H9 (cell line): ENCODE data around the gene TARBP2. TPM values are rescaled to one million over a fixed set of nuclear protein-coding genes. Genes with fewer than 3 reads are reported as not detected.
A peak's percentile ranks its signal among the peaks of the same experiment; 100 is the strongest.

ENCODE experiments used
- DNase-seq: peaks from one replicate; pipeline ENCODE4 v3.0.0-alpha.2; 2017
- H2AFZ ChIP-seq: one replicate; pipeline ENCODE4 v1.6.1; 2013; ENCODE audit warnings: mild to moderate bottlenecking, low read length, control low read depth, moderate library complexity
- H2AK5ac ChIP-seq: 2 replicates; pipeline ENCODE4 v1.6.1; 2013; ENCODE audit warnings: low read length, control low read depth, mixed read lengths; ENCODE audit not compliant: insufficient read length
- H2BK120ac ChIP-seq: one replicate; pipeline ENCODE4 v1.6.1; 2013; ENCODE audit warnings: low read depth, mild to moderate bottlenecking, low read length, control low read depth, inconsistent platforms; ENCODE audit not compliant: poor library complexity, severe bottlenecking
- H2BK12ac ChIP-seq: 2 replicates; pipeline ENCODE4 v1.6.1; 2013; ENCODE audit warnings: low read length, control low read depth, mixed read lengths, low read depth; ENCODE audit not compliant: insufficient read length
- H2BK15ac ChIP-seq: 2 replicates; pipeline ENCODE4 v1.6.1; 2013; ENCODE audit warnings: low read depth, low read length, control low read depth
- H2BK20ac ChIP-seq: one replicate; pipeline ENCODE4 v1.6.1; 2013; ENCODE audit warnings: low read depth, mild to moderate bottlenecking, low read length, control low read depth, inconsistent platforms; ENCODE audit not compliant: poor library complexity, severe bottlenecking
- H2BK5ac ChIP-seq: 2 replicates; pipeline ENCODE4 v1.6.1; 2013; ENCODE audit warnings: low read length, control low read depth, mixed read lengths; ENCODE audit not compliant: insufficient read length
- H3K14ac ChIP-seq: 2 replicates; pipeline ENCODE4 v1.6.1; 2013; ENCODE audit warnings: low read length, control low read depth; ENCODE audit not compliant: insufficient read depth
- H3K18ac ChIP-seq: 2 replicates; pipeline ENCODE4 v1.6.1; 2013; ENCODE audit warnings: low read depth, mild to moderate bottlenecking, mixed read lengths, low read length, control low read depth; ENCODE audit not compliant: insufficient read length
- H3K23ac ChIP-seq: 2 replicates; pipeline ENCODE4 v1.6.1; 2013; ENCODE audit warnings: low read length, control low read depth, mixed read lengths, low read depth; ENCODE audit not compliant: insufficient read length
- H3K23me2 ChIP-seq: 2 replicates; pipeline ENCODE4 v1.6.1; 2013; ENCODE audit warnings: low read depth, mild to moderate bottlenecking, mixed read lengths, low read length, control low read depth; ENCODE audit not compliant: insufficient read length, poor library complexity, severe bottlenecking
- H3K27ac ChIP-seq: 2 replicates; pipeline ENCODE4 v1.5.1; 2013; ENCODE audit warnings: low read length, control low read depth, mixed read lengths, low read depth; ENCODE audit not compliant: insufficient read length
- H3K27me3 ChIP-seq: 2 replicates; pipeline ENCODE4 v1.6.1; 2013; ENCODE audit warnings: low read length, control low read depth, inconsistent platforms; ENCODE audit not compliant: insufficient read depth
- H3K4ac ChIP-seq: 2 replicates; pipeline ENCODE4 v1.6.1; 2013; ENCODE audit warnings: low read depth, mild to moderate bottlenecking, control low read depth, inconsistent platforms, low read length, moderate library complexity
- H3K4me1 ChIP-seq: 2 replicates; pipeline ENCODE4 v1.6.1; 2013; ENCODE audit warnings: low read length, control low read depth, inconsistent platforms; ENCODE audit not compliant: insufficient read depth
- H3K4me2 ChIP-seq: 2 replicates; pipeline ENCODE4 v1.6.1; 2013; ENCODE audit warnings: low read length, control low read depth, mixed read lengths; ENCODE audit not compliant: insufficient read length, insufficient read depth
- H3K56ac ChIP-seq: 2 replicates; pipeline ENCODE4 v1.6.1; 2013; ENCODE audit warnings: low read depth, mild to moderate bottlenecking, mixed read lengths, low read length, control low read depth; ENCODE audit not compliant: insufficient read length
- H3K79me1 ChIP-seq: 2 replicates; pipeline ENCODE4 v1.6.1; 2013; ENCODE audit warnings: low read depth, mild to moderate bottlenecking, moderate library complexity, low read length, control low read depth, inconsistent platforms; ENCODE audit not compliant: insufficient read depth, poor library complexity, severe bottlenecking
- H3K79me2 ChIP-seq: 2 replicates; pipeline ENCODE4 v1.6.1; 2013; ENCODE audit warnings: low read length, control low read depth, inconsistent platforms; ENCODE audit not compliant: insufficient read depth
- H3K9ac ChIP-seq: 2 replicates; pipeline ENCODE4 v1.6.1; 2013; ENCODE audit warnings: low read length, control low read depth, mixed read lengths; ENCODE audit not compliant: insufficient read length; ENCODE audit errors: extremely low read depth
- H3K9me3 ChIP-seq: one replicate; pipeline ENCODE4 v1.6.1; 2013; ENCODE audit warnings: low read depth, low read length, inconsistent platforms; ENCODE audit not compliant: control insufficient read depth
- H3T11ph ChIP-seq: one replicate; pipeline ENCODE4 v1.6.1; 2013; ENCODE audit warnings: mild to moderate bottlenecking, low read length, control low read depth, inconsistent platforms
- H4K20me1 ChIP-seq: one replicate; pipeline ENCODE4 v1.6.1; 2013; ENCODE audit not compliant: control insufficient read depth, insufficient read length, insufficient read depth
- H4K5ac ChIP-seq: 2 replicates; pipeline ENCODE4 v1.6.1; 2013; ENCODE audit warnings: low read depth, mild to moderate bottlenecking, mixed read lengths, low read length, control low read depth; ENCODE audit not compliant: insufficient read length
- H4K8ac ChIP-seq: replicated peaks from 2 replicates; pipeline ENCODE4 v1.6.1; 2013; ENCODE audit warnings: low read length, control low read depth, mixed read lengths, low read depth; ENCODE audit not compliant: insufficient read length
- H4K91ac ChIP-seq: 2 replicates; pipeline ENCODE4 v1.6.1; 2013; ENCODE audit warnings: low read depth, mild to moderate bottlenecking, moderate library complexity, mixed read lengths, low read length, control low read depth; ENCODE audit not compliant: insufficient read length
- H3K27ac Mint-ChIP-seq, 3 experiments: 2 replicates in 2 of 3; 3 replicates in 1 of 3; pipeline ENCODE4 v1.8.0; 2020 to 2021; ENCODE audit warnings: mixed read lengths in 3 of 3, mild to moderate bottlenecking in 1 of 3, moderate library complexity in 1 of 3
- H3K27me3 Mint-ChIP-seq: 2 replicates; pipeline ENCODE4 v1.8.0; 2021; ENCODE audit warnings: low read depth, mild to moderate bottlenecking, moderate library complexity, mixed read lengths
- H3K36me3 Mint-ChIP-seq, 3 experiments: 2 replicates in 2 of 3; 3 replicates in 1 of 3; pipeline ENCODE4 v1.8.0; 2020 to 2021; ENCODE audit warnings: low read depth in 3 of 3, mixed read lengths in 3 of 3; ENCODE audit not compliant: insufficient read depth in 1 of 3
- H3K4me1 Mint-ChIP-seq, 2 experiments: 2 replicates each; pipeline ENCODE4 v1.8.0; 2020; ENCODE audit warnings: mixed read lengths in 2 of 2
- H3K4me3 Mint-ChIP-seq, 2 experiments: 2 replicates in 1 of 2; 3 replicates in 1 of 2; pipeline ENCODE4 v1.8.0; 2020 to 2021; ENCODE audit warnings: mild to moderate bottlenecking in 2 of 2, mixed read lengths in 2 of 2, moderate library complexity in 1 of 2
- H3K9me3 Mint-ChIP-seq, 2 experiments: 2 replicates in 1 of 2; 3 replicates in 1 of 2; pipeline ENCODE4 v1.8.0; 2020; ENCODE audit warnings: mild to moderate bottlenecking in 2 of 2, mixed read lengths in 2 of 2, moderate library complexity in 1 of 2
- CTCF ChIP-seq: fragments of 200-600 bp; sonication (generic); conservative IDR thresholded peaks from 3 replicates; pipeline ENCODE4 v1.8.0; 2021; ENCODE audit warnings: antibody characterized with exemption, mild to moderate bottlenecking
- WGBS: extraction: QIAGEN DNeasy Blood & Tissue Kit; methylation state at CpG from one replicate; pipeline ENCODE4 v1.1.7; 2013; ENCODE audit warnings: missing lambda C conversion rate, low lambda C conversion rate, mixed read lengths; ENCODE audit not compliant: insufficient read length; ENCODE audit errors: extremely low coverage; 5-methylcytosine and 5-hydroxymethylcytosine counted together
- total RNA-seq: library from RNA; stranded (reverse); gene quantifications from 2 replicates; pipeline ENCODE4 v1.2.1, GENCODE V29; 2021

TARBP2 gene
- total RNA-seq, 1 experiment from 2014 or later, result 79.2 TPM

- H3K18ac ChIP-seq, result no peak overlapping the region
- no peak for DNase-seq
- H4K5ac ChIP-seq, result no peak overlapping the region
- H3K4me2 ChIP-seq, result no peak overlapping the region
- no CpG with 5 or more reads among the region's 13 CpGs for WGBS
- TF ChIP-seq CTCF, result no peak
- no peak overlapping the region for H2BK20ac ChIP-seq
- no peak overlapping the region for H2BK120ac ChIP-seq
- Mint-ChIP-seq H3K27me3 (no peaks in the 10 kb centered on the region), H3K27ac (peak overlapping the region in 1 of 3 experiments; percentile 54; a peak in 1 of 7 replicates), H3K4me1 (no peaks in the 10 kb centered on the region), H3K4me3 (no peak overlapping the region), H3K36me3 (peaks cover 9 to 38% (median 21%) of the 10 kb centered on the region in 3 experiments; a peak in 6 of 7 replicates), H3K9me3 (no peaks in the 10 kb centered on the region)
- H3K23ac ChIP-seq, result no peak overlapping the region
- no peaks in the 10 kb centered on the region for H3K79me2 ChIP-seq
- no peak overlapping the region for H3T11ph ChIP-seq
- H2AK5ac ChIP-seq, result no peak overlapping the region
- no peak overlapping the region for H3K4ac ChIP-seq
- H3K4me1 ChIP-seq, result no peaks in the 10 kb centered on the region
- no peaks in the 10 kb centered on the region for H4K20me1 ChIP-seq
- H3K9ac ChIP-seq, result no peak overlapping the region
- H3K79me1 ChIP-seq, result no peaks in the 10 kb centered on the region
- H2BK5ac ChIP-seq, result no peak overlapping the region
- H2BK12ac ChIP-seq, result no peak overlapping the region
- no peak overlapping the region for H4K91ac ChIP-seq
- no peaks in the 10 kb centered on the region for H3K27me3 ChIP-seq
- H3K56ac ChIP-seq, result no peak overlapping the region
- H2BK15ac ChIP-seq, result no peak overlapping the region
- no peak overlapping the region for H4K8ac ChIP-seq
- H3K27ac ChIP-seq, result no peak overlapping the region
- H2AFZ ChIP-seq, result no peak overlapping the region
- no peaks in the 10 kb centered on the region for H3K23me2 ChIP-seq
- no peak overlapping the region for H3K14ac ChIP-seq
- H3K9me3 ChIP-seq, result no peaks in the 10 kb centered on the region
Measured at GRCh38 chr12:53524476-53524875, 23.4 kb downstream of the TARBP2 start.
